A549 (cell line): ENCODE measurements around the gene PTPRA. TPM values are rescaled to one million over a fixed set of nuclear protein-coding genes. Genes with fewer than 3 reads are reported as not detected.

Experiments
- ATAC-seq, 2 experiments: fragments of 200-7000 bp in 1 of 2; fragments of >200 bp in 1 of 2; cut with Nextera tagmentation in 1 of 2; cut with Tn5 transposase in 1 of 2; 3 replicates each; pipeline versions ENCODE4 v1.8.0 to v1.9.1; 2018 to 2020; ENCODE audit warnings: mild to moderate bottlenecking in 1 of 2, moderate library complexity in 1 of 2
- CTCF ChIA-PET: fragments of 300-600 bp; sonication (Branson Sonifier 250); formaldehyde crosslinking; extraction: SDS; loops from one replicate; lab custom pipeline; 2021; ENCODE audit warnings: antibody characterized with exemption, inconsistent platforms; lab: Yijun Ruan, JAX
- POLR2A ChIA-PET: fragments of 350-600 bp; formaldehyde crosslinking; extraction: SDS; loops from one replicate; lab custom pipeline; 2021; ENCODE audit warnings: antibody characterized with exemption, inconsistent platforms; lab: Yijun Ruan, JAX
- DNase-seq, 2 experiments: peaks; one replicate each; pipeline versions ENCODE4 v3.0.0 to v3.0.0-alpha.2; 2011 to 2016; ENCODE audit warnings: low read depth in 1 of 2, low spot score in 1 of 2
- FAIRE-seq: peaks from 2 replicates; lab custom pipeline; 2011; peaks lifted over from hg19 to GRCh38; lab: Jason Lieb, UNC
- H3K27ac ChIP-seq, 2 experiments: fragments of >200 bp; sonication (Bioruptor Twin); formaldehyde crosslinking; 3 replicates each; pipeline ENCODE4 v1.5.1; 2016 to 2017
- H3K4me1 ChIP-seq: fragments of >200 bp; sonication (Bioruptor Twin); formaldehyde crosslinking; 3 replicates; pipeline ENCODE4 v1.6.1; 2016
- H3K4me2 ChIP-seq: fragments of >200 bp; sonication (Bioruptor Twin); formaldehyde crosslinking; 3 replicates; pipeline ENCODE4 v1.6.1; 2016
- H3K4me3 ChIP-seq: fragments of >200 bp; sonication (Bioruptor Twin); formaldehyde crosslinking; 3 replicates; pipeline ENCODE4 v1.5.1; 2016
- H3K9me3 ChIP-seq: fragments of >200 bp; sonication (Bioruptor Twin); formaldehyde crosslinking; 3 replicates; pipeline ENCODE4 v1.6.1; 2016
- BHLHE40 ChIP-seq: IDR thresholded peaks from 2 replicates; pipeline ENCODE4 v1.6.1; 2012; ENCODE audit warnings: low read depth, low read length, inconsistent platforms
- CBX2 ChIP-seq: fragments of 200-600 bp; sonication (generic); IDR thresholded peaks from 2 replicates; pipeline ENCODE4 v1.6.1; 2016; ENCODE audit warnings: low read depth, mild to moderate bottlenecking, borderline replicate concordance
- CBX8 ChIP-seq: fragments of 200-600 bp; sonication (generic); IDR thresholded peaks from 2 replicates; pipeline ENCODE4 v1.6.1; 2016
- EHF ChIP-seq: fragments of 250-450 bp; sonication (Bioruptor Pico); IDR thresholded peaks from 2 replicates; pipeline ENCODE4 v1.5.0; 2020; ENCODE audit warnings: mild to moderate bottlenecking
- EHMT2 ChIP-seq: fragments of 200-600 bp; sonication (generic); IDR thresholded peaks from 2 replicates; pipeline ENCODE4 v1.6.1; 2016; ENCODE audit warnings: antibody characterized with exemption, low read depth, mild to moderate bottlenecking, moderate library complexity
- ELK1 ChIP-seq: fragments of 150-350 bp; IDR thresholded peaks from 2 replicates; pipeline ENCODE4 v1.6.1; 2014; ENCODE audit warnings: low read depth, mild to moderate bottlenecking, low read length
- FOSB ChIP-seq: fragments of 250-450 bp; sonication (Bioruptor Pico); IDR thresholded peaks from 2 replicates; pipeline ENCODE4 v1.5.0; 2020; ENCODE audit warnings: mild to moderate bottlenecking, moderate library complexity
- FOSL2 ChIP-seq, 2 experiments: fragments of 450-650 bp in 1 of 2; fragments of >200 bp in 1 of 2; sonication (Bioruptor Twin) in 1 of 2; formaldehyde crosslinking; IDR thresholded peaks; 2 replicates each; pipeline versions ENCODE4 v1.5.0 to v1.6.1; 2016 to 2020; ENCODE audit warnings: mild to moderate bottlenecking in 1 of 2, moderate library complexity in 1 of 2
- GATA3 ChIP-seq: IDR thresholded peaks from 2 replicates; pipeline ENCODE4 v1.6.1; 2012; ENCODE audit warnings: borderline replicate concordance
- HES2 ChIP-seq: fragments of >200 bp; sonication (Bioruptor Twin); formaldehyde crosslinking; IDR thresholded peaks from 2 replicates; pipeline ENCODE4 v1.6.1; 2016
- HEYL ChIP-seq: fragments of 250-450 bp; sonication (Bioruptor Pico); IDR thresholded peaks from 2 replicates; pipeline ENCODE4 v1.8.0; 2021; ENCODE audit warnings: mild to moderate bottlenecking, moderate library complexity
- JUN ChIP-seq, 2 experiments: fragments of >200 bp; sonication (Bioruptor Twin); formaldehyde crosslinking; IDR thresholded peaks; 2 replicates in 1 of 2; 3 replicates in 1 of 2; pipeline ENCODE4 v1.6.1; 2016 to 2017
- KDM5A ChIP-seq: fragments of 200-600 bp; sonication (generic); IDR thresholded peaks from 2 replicates; pipeline ENCODE4 v1.6.1; 2016; ENCODE audit warnings: antibody characterized with exemption, mild to moderate bottlenecking
- MAFK ChIP-seq: fragments of 450-650 bp; IDR thresholded peaks from 2 replicates; pipeline ENCODE4 v1.6.1; 2014; ENCODE audit not compliant: partially characterized antibody
- NFE2L2 ChIP-seq: fragments of 150-350 bp; conservative IDR thresholded peaks from 2 replicates; pipeline ENCODE4 v1.6.1; 2014; ENCODE audit warnings: low read length
- NPAS2 ChIP-seq: fragments of 250-450 bp; sonication (Bioruptor Pico); IDR thresholded peaks from 2 replicates; pipeline ENCODE4 v1.8.0; 2022; ENCODE audit warnings: mild to moderate bottlenecking, moderate library complexity, borderline replicate concordance
- NR3C1 ChIP-seq: fragments of >200 bp; sonication (Bioruptor Twin); formaldehyde crosslinking; IDR thresholded peaks from 3 replicates; pipeline ENCODE4 v1.6.1; 2017
- PHF8 ChIP-seq: fragments of 200-600 bp; sonication (generic); IDR thresholded peaks from 2 replicates; pipeline ENCODE4 v1.6.1; 2016; ENCODE audit warnings: low read depth, mild to moderate bottlenecking, antibody characterized with exemption, moderate library complexity, borderline replicate concordance
- POLR2A ChIP-seq: IDR thresholded peaks from 2 replicates; pipeline ENCODE4 v1.6.1; 2012; ENCODE audit warnings: mild to moderate bottlenecking, low read length
- POLR2AphosphoS2 ChIP-seq: conservative IDR thresholded peaks from 2 replicates; pipeline ENCODE4 v1.6.1; 2012; ENCODE audit warnings: low read length, improper control_type of control experiment, inconsistent platforms
- RAD21 ChIP-seq, 2 experiments: fragments of >200 bp in 1 of 2; sonication (Bioruptor Twin) in 1 of 2; formaldehyde crosslinking in 1 of 2; IDR thresholded peaks in 1 of 2; conservative IDR thresholded peaks in 1 of 2; 2 replicates in 1 of 2; 3 replicates in 1 of 2; pipeline ENCODE4 v1.6.1; 2012 to 2018; ENCODE audit warnings: inconsistent platforms in 1 of 2
- RARB ChIP-seq: fragments of 250-450 bp; sonication (Bioruptor Pico); IDR thresholded peaks from 2 replicates; pipeline ENCODE4 v1.8.0; 2021; ENCODE audit warnings: mild to moderate bottlenecking, moderate library complexity
- RNF2 ChIP-seq: fragments of 200-600 bp; sonication (generic); IDR thresholded peaks from 2 replicates; pipeline ENCODE4 v1.6.1; 2016; ENCODE audit warnings: low read depth, mild to moderate bottlenecking, antibody characterized with exemption, moderate library complexity, borderline replicate concordance
- SMC3 ChIP-seq: fragments of >200 bp; sonication (Bioruptor Twin); formaldehyde crosslinking; IDR thresholded peaks from 3 replicates; pipeline ENCODE4 v1.6.1; 2018; ENCODE audit warnings: inconsistent platforms
- SREBF2 ChIP-seq: fragments of 450-650 bp; IDR thresholded peaks from 2 replicates; pipeline ENCODE4 v1.6.1; 2014; ENCODE audit warnings: mild to moderate bottlenecking, moderate library complexity
- WGBS: methylation state at CpG from one replicate; pipeline ENCODE4 v1.1.6; 2017; ENCODE audit errors: missing lambda C conversion rate; 5-methylcytosine and 5-hydroxymethylcytosine counted together
- polyA plus RNA-seq, 4 experiments: library from polyadenylated mRNA; depleted of rRNA in 3 of 4; stranded (reverse); fragments of >200 nt; fragmentation: RNase III in 1 of 4; extraction: RNeasy Plus Mini Kit Qiagen cat#74134 plus additional on column Dnase treatment in 1 of 4; gene quantifications; 2 replicates in 3 of 4; 3 replicates in 1 of 4; pipeline ENCODE4 v1.2.3, GENCODE V29; 2011 to 2017
- TF ChIP-seq, protein P1 (sequence below): IDR thresholded peaks from 2 replicates; pipeline ENCODE4 v1.6.1; 2012
- TF ChIP-seq, protein P2 (sequence below): fragments of 450-650 bp; IDR thresholded peaks from 2 replicates; pipeline ENCODE4 v1.6.1; 2014; ENCODE audit warnings: antibody characterized with exemption

PTPRA gene
- polyA plus RNA-seq, 2 of the 4 experiments (the other 2 are of a cell fraction), result 29.2 to 83.2 TPM

DNA sequence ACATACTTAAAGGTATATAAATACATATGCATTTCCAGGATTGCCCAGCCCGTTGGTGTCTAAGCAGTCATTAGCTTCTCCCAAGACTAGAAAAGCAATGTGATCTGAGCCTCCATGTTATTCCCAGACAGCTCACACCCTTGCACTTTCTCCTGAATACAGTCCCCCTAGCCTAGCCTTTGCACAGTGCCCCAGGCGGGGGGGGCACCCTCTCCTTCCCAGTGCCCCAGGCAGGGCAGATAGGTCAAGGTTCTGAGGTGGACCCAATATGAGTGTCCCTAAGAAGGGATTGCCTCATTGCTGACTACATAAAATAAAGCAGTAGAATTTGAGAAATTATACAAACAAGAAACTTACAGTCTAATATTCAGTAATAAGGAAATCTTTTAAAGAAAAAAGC is 154.7 kb downstream of the PTPRA start (continued):
- no peak for TF ChIP-seq CBX2
- TF ChIP-seq NFE2L2, result no peak
- no peak for TF ChIP-seq GATA3
- TF ChIP-seq MAFK, result no peak

- ChIA-PET CTCF (interaction anchor here (0.7 kb wide), 1 partner anchor 85 kb away, joined by 4 read pairs; no protein-coding TSS in a partner anchor), POLR2A (no interaction called here)
- Histone ChIP-seq H3K4me1 (no peaks in the 10 kb centered on the region), H3K27ac (no peak overlapping the region), H3K9me3 (no peaks in the 10 kb centered on the region)
- WGBS, result 86% methylated on average over 3 of the region's 3 CpGs
- peak; percentile 72 for FAIRE-seq
- no peak for ATAC-seq
- DNase-seq, result no peak
- TF ChIP-seq ELK1, result no peak
- no peak for TF ChIP-seq POLR2AphosphoS2
- TF ChIP-seq PHF8, result no peak
- no peak for TF ChIP-seq KDM5A
- no peak for TF ChIP-seq RNF2
- no peak for TF ChIP-seq NPAS2 (CRISPR knock-in tag)
- TF ChIP-seq, protein P1, sequence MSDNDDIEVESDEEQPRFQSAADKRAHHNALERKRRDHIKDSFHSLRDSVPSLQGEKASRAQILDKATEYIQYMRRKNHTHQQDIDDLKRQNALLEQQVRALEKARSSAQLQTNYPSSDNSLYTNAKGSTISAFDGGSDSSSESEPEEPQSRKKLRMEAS, result no peak
- TF ChIP-seq EHF (CRISPR knock-in tag), result no peak
- TF ChIP-seq FOSB (CRISPR knock-in tag), result no peak
- TF ChIP-seq, all 56 proteins: peak for 0
- Histone ChIP-seq H3K4me3 (no peak overlapping the region), H3K4me2 (no peak overlapping the region)
Observed at GRCh38 chr20:3031524-3032147, 158.4 kb downstream of the PTPRA start.

GRCh38 chr20:3032624-3033023 is 159.3 kb downstream of the PTPRA start:
- no peaks in the 10 kb centered on the region for H3K9me3 ChIP-seq
- FAIRE-seq, result no peak
- CTCF ChIA-PET, result interaction anchor here (0.6 to 0.7 kb wide), 2 partner anchors 21 to 1400 kb away, joined by 4 to 5 read pairs; no protein-coding TSS in a partner anchor
- no peaks in the 10 kb centered on the region for H3K4me1 ChIP-seq
- POLR2A ChIA-PET, result interaction anchor here (0.6 kb wide), 1 partner anchor 110 kb away, joined by 3 read pairs; no protein-coding TSS in a partner anchor
- no peak overlapping the region for H3K27ac ChIP-seq
- WGBS, result 94% methylated on average over 8 of the region's 8 CpGs
- ATAC-seq, result no peak
- H3K4me3 ChIP-seq, result no peak overlapping the region
- TF ChIP-seq FOSL2 (IDR thresholded peaks at IDR 0.05), result no peak
- no peak for TF ChIP-seq FOSL2 (CRISPR knock-in tag; IDR thresholded peaks at IDR 0.05)
- TF ChIP-seq POLR2AphosphoS2, result no peak
- TF ChIP-seq GATA3, result no peak
- TF ChIP-seq, protein P2, sequence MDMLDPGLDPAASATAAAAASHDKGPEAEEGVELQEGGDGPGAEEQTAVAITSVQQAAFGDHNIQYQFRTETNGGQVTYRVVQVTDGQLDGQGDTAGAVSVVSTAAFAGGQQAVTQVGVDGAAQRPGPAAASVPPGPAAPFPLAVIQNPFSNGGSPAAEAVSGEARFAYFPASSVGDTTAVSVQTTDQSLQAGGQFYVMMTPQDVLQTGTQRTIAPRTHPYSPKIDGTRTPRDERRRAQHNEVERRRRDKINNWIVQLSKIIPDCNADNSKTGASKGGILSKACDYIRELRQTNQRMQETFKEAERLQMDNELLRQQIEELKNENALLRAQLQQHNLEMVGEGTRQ, result no peak
- TF ChIP-seq JUN (IDR thresholded peaks at IDR 0.05), result no peak
- TF ChIP-seq KDM5A, result no peak
- no peak for TF ChIP-seq NR3C1
- no peak for TF ChIP-seq RNF2
- no peak for TF ChIP-seq CBX8
- DNase-seq, result no peak
- no peak overlapping the region for H3K4me2 ChIP-seq

- peak; percentile 43 for FAIRE-seq
- DNase-seq, result no peak
- ATAC-seq, result no peak
- Histone ChIP-seq H3K9me3 (no peaks in the 10 kb centered on the region), H3K4me3 (no peak overlapping the region)
- CTCF ChIA-PET, result interaction anchor here (1.4 kb wide), 1 partner anchor 16 kb away, joined by 6 read pairs; no protein-coding TSS in a partner anchor
- no peak for TF ChIP-seq BHLHE40
- TF ChIP-seq MAFK, result no peak
- TF ChIP-seq NPAS2 (CRISPR knock-in tag), result no peak
- TF ChIP-seq POLR2A, result no peak
- TF ChIP-seq CBX2, result no peak
- TF ChIP-seq HES2, result no peak
- TF ChIP-seq RARB, result no peak
- no peak for TF ChIP-seq HEYL (CRISPR knock-in tag)
- no peak for TF ChIP-seq KDM5A
- TF ChIP-seq RAD21 (conservative IDR thresholded peaks at IDR 0.05 in 1 of 2, IDR thresholded peaks at IDR 0.05 in 1 of 2), result no peak
- TF ChIP-seq, protein P2, result no peak
- no peak for TF ChIP-seq SMC3
- no peak for TF ChIP-seq ELK1
- TF ChIP-seq POLR2AphosphoS2, result no peak
- TF ChIP-seq EHMT2, result no peak
- TF ChIP-seq SREBF2, result no peak
- TF ChIP-seq, all 56 proteins: peak for 0
- H3K27ac ChIP-seq, result no peak overlapping the region
- 86% methylated on average over 3 of the region's 3 CpGs for WGBS
- POLR2A ChIA-PET, result no interaction called here
- H3K4me2 ChIP-seq, result no peak overlapping the region
- H3K4me1 ChIP-seq, result peaks cover 9% of the 10 kb centered on the region; the same call in 2 of the 3 replicates
Observed at GRCh38 chr20:3037654-3038053, 164.4 kb downstream of the PTPRA start.
